ENCODE data around the gene ENKD1. TPM values are rescaled to one million over a fixed set of nuclear protein-coding genes. Genes with fewer than 3 reads are reported as not detected.

ENKD1 gene
- total and polyA plus RNA-seq, 4 donors, result 9.5 to 30.2 (median 29.1) TPM

- no peak for DNase-seq (ENCODE audit: low read depth in 4 of 6, low spot score in 6 of 6)
- WGBS (ENCODE audit: insufficient coverage), result 79% methylated on average over 15 of the region's 15 CpGs
- Histone ChIP-seq H3K36me3 (ENCODE audit: control insufficient read depth, insufficient read depth, low read length) (no peaks in the 10 kb centered on the region), H3K4me1 (ENCODE audit: control insufficient read depth, insufficient read depth, low read length) (peaks cover 33% of the 10 kb centered on the region), H3K4me3 (ENCODE audit: low read depth, low read length) (no peak overlapping the region), H3K27me3 (ENCODE audit: control insufficient read depth, insufficient read depth, low read length) (peaks cover 83% of the 10 kb centered on the region), H3K27ac (ENCODE audit: low read depth, low read length) (no peak overlapping the region), H3K9me3 (ENCODE audit: control insufficient read depth, insufficient read depth, low read length) (no peaks in the 10 kb centered on the region)
Observed at GRCh38 chr16:67647111-67647651, 19.4 kb downstream of the ENKD1 start.

- Histone ChIP-seq H3K27me3 (ENCODE audit: control insufficient read depth, insufficient read depth, low read length) (peaks cover 67% of the 10 kb centered on the region), H3K36me3 (ENCODE audit: control insufficient read depth, insufficient read depth, low read length) (peaks cover 2% of the 10 kb centered on the region), H3K9me3 (ENCODE audit: control insufficient read depth, insufficient read depth, low read length) (no peaks in the 10 kb centered on the region), H3K27ac (ENCODE audit: low read depth, low read length) (no peak overlapping the region), H3K4me1 (ENCODE audit: control insufficient read depth, insufficient read depth, low read length) (peaks cover 38% of the 10 kb centered on the region), H3K4me3 (ENCODE audit: low read depth, low read length) (no peak overlapping the region)
- DNase-seq (ENCODE audit: low read depth in 4 of 6, low spot score in 6 of 6), result no peak
- WGBS (ENCODE audit: insufficient coverage), result 85% methylated on average over 15 of the region's 15 CpGs
Observed at GRCh38 chr16:67645397-67646121, 21.0 kb downstream of the ENKD1 start.

DNA sequence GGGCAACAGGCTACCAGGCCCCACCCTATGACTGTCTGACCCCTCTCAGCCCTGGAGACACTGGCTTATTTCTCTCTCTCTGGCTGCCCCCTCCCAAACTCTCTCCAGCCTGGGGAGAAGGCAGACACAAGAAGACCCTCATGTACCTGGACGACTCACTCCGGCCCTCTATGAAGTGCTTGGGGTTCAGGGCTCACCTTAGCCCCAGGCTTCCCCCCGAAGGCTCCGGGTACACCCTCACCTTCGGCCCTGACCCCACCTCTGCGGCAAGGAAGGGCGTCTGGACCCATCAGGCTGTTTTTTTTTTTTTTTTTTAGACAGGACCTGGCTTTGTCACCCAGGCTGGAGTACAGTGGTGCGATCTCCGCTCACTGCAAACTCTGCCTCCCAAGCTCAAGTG, 22.5 kb downstream of the ENKD1 start:
- H3K4me1 ChIP-seq (ENCODE audit: control insufficient read depth, insufficient read depth, low read length), result peaks cover 28% of the 10 kb centered on the region
- no peak overlapping the region for H3K4me3 ChIP-seq (ENCODE audit: low read depth, low read length)
- H3K27me3 ChIP-seq (ENCODE audit: control insufficient read depth, insufficient read depth, low read length), result peaks cover 52% of the 10 kb centered on the region
- H3K27ac ChIP-seq (ENCODE audit: low read depth, low read length), result no peak overlapping the region
- no peak for DNase-seq (ENCODE audit: low read depth in 4 of 6, low spot score in 6 of 6)
- WGBS (ENCODE audit: insufficient coverage), result 85% methylated on average over 7 of the region's 9 CpGs
- H3K36me3 ChIP-seq (ENCODE audit: control insufficient read depth, insufficient read depth, low read length), result peaks cover 4% of the 10 kb centered on the region
- no peaks in the 10 kb centered on the region for H3K9me3 ChIP-seq (ENCODE audit: control insufficient read depth, insufficient read depth, low read length)

GRCh38 chr16:67641779-67642708, 24.5 kb downstream of the ENKD1 start:
- H3K4me1 ChIP-seq (ENCODE audit: control insufficient read depth, insufficient read depth, low read length), result peaks cover 16% of the 10 kb centered on the region
- peak in 5 of 6 donors; percentile 46 to 94 (median 79) for DNase-seq (ENCODE audit: low read depth in 4 of 6, low spot score in 6 of 6)
- no peak overlapping the region for H3K27ac ChIP-seq (ENCODE audit: low read depth, low read length)
- 32% methylated on average over 10 of the region's 10 CpGs for WGBS (ENCODE audit: insufficient coverage)
- H3K27me3 ChIP-seq (ENCODE audit: control insufficient read depth, insufficient read depth, low read length), result peaks cover 33% of the 10 kb centered on the region
- peaks cover 14% of the 10 kb centered on the region for H3K36me3 ChIP-seq (ENCODE audit: control insufficient read depth, insufficient read depth, low read length)
- H3K9me3 ChIP-seq (ENCODE audit: control insufficient read depth, insufficient read depth, low read length), result no peaks in the 10 kb centered on the region
- no peak overlapping the region for H3K4me3 ChIP-seq (ENCODE audit: low read depth, low read length)

DNA sequence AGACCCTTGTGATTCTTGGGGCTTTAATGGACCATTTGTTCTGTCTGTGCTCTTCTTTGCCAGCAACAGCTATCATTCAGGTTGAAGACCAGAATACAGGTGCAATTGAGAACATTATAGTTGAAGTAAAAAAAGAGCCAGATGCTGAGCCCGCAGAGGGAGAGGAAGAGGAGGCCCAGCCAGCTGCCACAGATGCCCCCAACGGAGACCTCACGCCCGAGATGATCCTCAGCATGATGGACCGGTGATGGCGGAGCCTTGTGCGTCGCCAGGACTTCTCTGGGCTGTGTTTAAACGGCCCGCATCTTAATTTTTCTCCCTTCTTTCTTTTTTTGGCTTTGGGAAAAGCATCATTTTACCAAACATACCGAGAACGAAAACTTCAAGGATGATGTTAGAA, 28.9 kb downstream of the ENKD1 start:
- H3K4me1 ChIP-seq (ENCODE audit: control insufficient read depth, insufficient read depth, low read length), result peaks cover 12% of the 10 kb centered on the region
- H3K4me3 ChIP-seq (ENCODE audit: low read depth, low read length), result no peak overlapping the region
- H3K27me3 ChIP-seq (ENCODE audit: control insufficient read depth, insufficient read depth, low read length), result no peaks in the 10 kb centered on the region
- H3K9me3 ChIP-seq (ENCODE audit: control insufficient read depth, insufficient read depth, low read length), result no peaks in the 10 kb centered on the region
- DNase-seq (ENCODE audit: low read depth in 4 of 6, low spot score in 6 of 6), result no peak
- H3K36me3 ChIP-seq (ENCODE audit: control insufficient read depth, insufficient read depth, low read length), result peaks cover 38% of the 10 kb centered on the region
- H3K27ac ChIP-seq (ENCODE audit: low read depth, low read length), result no peak overlapping the region
- WGBS (ENCODE audit: insufficient coverage), result 94% methylated on average over 8 of the region's 12 CpGs

GRCh38 chr16:67636713-67637112, 29.8 kb downstream of the ENKD1 start:
- no peak overlapping the region for H3K27ac ChIP-seq (ENCODE audit: low read depth, low read length)
- no peak for DNase-seq (ENCODE audit: low read depth in 4 of 6, low spot score in 6 of 6)
- H3K27me3 ChIP-seq (ENCODE audit: control insufficient read depth, insufficient read depth, low read length), result no peaks in the 10 kb centered on the region
- H3K36me3 ChIP-seq (ENCODE audit: control insufficient read depth, insufficient read depth, low read length), result peaks cover 43% of the 10 kb centered on the region
- WGBS (ENCODE audit: insufficient coverage), result 93% methylated on average over 1 of the region's 8 CpGs
- H3K4me3 ChIP-seq (ENCODE audit: low read depth, low read length), result no peak overlapping the region
- H3K4me1 ChIP-seq (ENCODE audit: control insufficient read depth, insufficient read depth, low read length), result peaks cover 8% of the 10 kb centered on the region
- no peaks in the 10 kb centered on the region for H3K9me3 ChIP-seq (ENCODE audit: control insufficient read depth, insufficient read depth, low read length)

- H3K27ac ChIP-seq (ENCODE audit: low read depth, low read length), result peak overlapping the region; percentile 42
- WGBS (ENCODE audit: insufficient coverage), result 45% methylated on average over 4 of the region's 7 CpGs
- no peaks in the 10 kb centered on the region for H3K27me3 ChIP-seq (ENCODE audit: control insufficient read depth, insufficient read depth, low read length)
- H3K4me1 ChIP-seq (ENCODE audit: control insufficient read depth, insufficient read depth, low read length), result peaks cover 9% of the 10 kb centered on the region
- peaks cover 71% of the 10 kb centered on the region for H3K36me3 ChIP-seq (ENCODE audit: control insufficient read depth, insufficient read depth, low read length)
- no peak overlapping the region for H3K4me3 ChIP-seq (ENCODE audit: low read depth, low read length)
- DNase-seq (ENCODE audit: low read depth in 4 of 6, low spot score in 6 of 6), result peak in 5 of 6 donors; percentile 12 to 80 (median 38)
- no peaks in the 10 kb centered on the region for H3K9me3 ChIP-seq (ENCODE audit: control insufficient read depth, insufficient read depth, low read length)
Observed at GRCh38 chr16:67632415-67633172, 34.0 kb downstream of the ENKD1 start.

GRCh38 chr16:67628216-67628615, 38.3 kb downstream of the ENKD1 start:
- no peak overlapping the region for H3K27ac ChIP-seq (ENCODE audit: low read depth, low read length)
- H3K36me3 ChIP-seq (ENCODE audit: control insufficient read depth, insufficient read depth, low read length), result peaks cover 78% of the 10 kb centered on the region
- no peaks in the 10 kb centered on the region for H3K27me3 ChIP-seq (ENCODE audit: control insufficient read depth, insufficient read depth, low read length)
- WGBS (ENCODE audit: insufficient coverage), result 97% methylated on average over 14 of the region's 14 CpGs
- H3K4me3 ChIP-seq (ENCODE audit: low read depth, low read length), result no peak overlapping the region
- H3K9me3 ChIP-seq (ENCODE audit: control insufficient read depth, insufficient read depth, low read length), result no peaks in the 10 kb centered on the region
- DNase-seq (ENCODE audit: low read depth in 4 of 6, low spot score in 6 of 6), result no peak
- H3K4me1 ChIP-seq (ENCODE audit: control insufficient read depth, insufficient read depth, low read length), result peaks cover 9% of the 10 kb centered on the region

DNA sequence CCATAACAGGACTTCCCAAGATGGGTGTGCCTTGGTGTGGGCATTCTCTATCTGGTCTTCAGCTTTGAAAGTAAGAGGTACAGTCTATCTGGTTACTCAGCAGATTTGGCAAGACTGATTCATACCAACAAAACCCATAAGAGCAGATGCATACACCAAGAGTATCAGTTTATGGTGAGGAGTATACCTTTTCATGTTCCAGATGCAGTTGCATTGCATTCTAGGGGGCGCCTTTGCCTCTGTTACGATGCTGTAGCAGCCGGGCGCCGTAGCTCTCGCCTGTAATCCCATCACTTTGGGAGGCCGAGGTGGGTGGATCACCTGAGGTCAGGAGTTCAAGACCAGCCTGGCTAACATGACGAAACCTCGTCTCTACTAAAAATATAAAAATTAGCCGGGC, 52.7 kb downstream of the ENKD1 start:
- peaks cover 39% of the 10 kb centered on the region for H3K36me3 ChIP-seq (ENCODE audit: control insufficient read depth, insufficient read depth, low read length)
- H3K27me3 ChIP-seq (ENCODE audit: control insufficient read depth, insufficient read depth, low read length), result no peaks in the 10 kb centered on the region
- no peak overlapping the region for H3K27ac ChIP-seq (ENCODE audit: low read depth, low read length)
- H3K4me3 ChIP-seq (ENCODE audit: low read depth, low read length), result no peak overlapping the region
- no peaks in the 10 kb centered on the region for H3K4me1 ChIP-seq (ENCODE audit: control insufficient read depth, insufficient read depth, low read length)
- no peak for DNase-seq (ENCODE audit: low read depth in 4 of 6, low spot score in 6 of 6)
- H3K9me3 ChIP-seq (ENCODE audit: control insufficient read depth, insufficient read depth, low read length), result no peaks in the 10 kb centered on the region
- 94% methylated on average over 6 of the region's 10 CpGs for WGBS (ENCODE audit: insufficient coverage)

Data from spinal cord (tissue), 10 donors.